ENCODE results near the gene UBE2D1.

- no peak for TF ChIP-seq CTCF (IDR thresholded peaks at IDR 0.05)
- TF ChIP-seq POLR2A (IDR thresholded peaks at IDR 0.05), result no peak
These were observed 38.6 kb downstream of the UBE2D1 start for GRCh38 chr10:58373442-58373827.

Data from body of pancreas (tissue), 4 donors.